Measurements from ENCODE around the gene TAF3.

The TAF3 gene

DNA sequence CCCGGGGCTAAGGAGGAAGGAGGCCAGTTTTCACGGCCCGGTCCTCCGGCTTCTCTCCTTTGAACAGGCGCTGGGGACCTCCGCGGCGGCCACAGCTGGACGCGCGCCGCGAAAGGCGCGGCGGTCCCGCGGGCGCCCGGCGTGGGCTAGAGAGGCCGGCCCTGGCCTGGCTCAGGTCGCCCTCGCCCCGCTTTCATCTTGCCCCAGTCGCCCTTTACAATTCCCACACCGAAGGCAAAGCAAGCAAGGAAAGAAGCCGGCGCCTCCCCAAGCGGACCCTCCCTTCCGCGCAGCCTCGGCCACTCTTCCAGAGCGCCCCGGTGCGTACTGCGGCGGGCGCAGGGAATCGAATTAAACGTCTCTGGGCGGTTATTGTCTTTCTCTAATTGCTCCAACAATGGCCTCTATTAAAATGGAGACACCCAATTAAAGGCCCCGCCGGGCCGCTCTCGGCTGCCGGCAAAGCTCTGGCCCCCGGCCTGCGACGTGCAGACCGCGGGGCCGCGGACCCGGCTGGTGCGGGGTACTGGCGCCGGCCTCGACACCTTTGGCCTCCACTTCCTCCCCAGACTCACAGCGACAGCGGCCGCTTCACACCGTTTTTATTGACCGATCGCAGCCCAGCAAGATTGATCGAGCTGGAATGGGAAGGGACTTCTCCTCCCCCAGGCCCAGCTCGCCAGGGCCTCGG lies 231.7 kb downstream of the TAF3 start:
- no peak for DNase-seq

- no peak for DNase-seq
Observed at GRCh38 chr10:8050556-8051108, 232.3 kb downstream of the TAF3 start.

DNA sequence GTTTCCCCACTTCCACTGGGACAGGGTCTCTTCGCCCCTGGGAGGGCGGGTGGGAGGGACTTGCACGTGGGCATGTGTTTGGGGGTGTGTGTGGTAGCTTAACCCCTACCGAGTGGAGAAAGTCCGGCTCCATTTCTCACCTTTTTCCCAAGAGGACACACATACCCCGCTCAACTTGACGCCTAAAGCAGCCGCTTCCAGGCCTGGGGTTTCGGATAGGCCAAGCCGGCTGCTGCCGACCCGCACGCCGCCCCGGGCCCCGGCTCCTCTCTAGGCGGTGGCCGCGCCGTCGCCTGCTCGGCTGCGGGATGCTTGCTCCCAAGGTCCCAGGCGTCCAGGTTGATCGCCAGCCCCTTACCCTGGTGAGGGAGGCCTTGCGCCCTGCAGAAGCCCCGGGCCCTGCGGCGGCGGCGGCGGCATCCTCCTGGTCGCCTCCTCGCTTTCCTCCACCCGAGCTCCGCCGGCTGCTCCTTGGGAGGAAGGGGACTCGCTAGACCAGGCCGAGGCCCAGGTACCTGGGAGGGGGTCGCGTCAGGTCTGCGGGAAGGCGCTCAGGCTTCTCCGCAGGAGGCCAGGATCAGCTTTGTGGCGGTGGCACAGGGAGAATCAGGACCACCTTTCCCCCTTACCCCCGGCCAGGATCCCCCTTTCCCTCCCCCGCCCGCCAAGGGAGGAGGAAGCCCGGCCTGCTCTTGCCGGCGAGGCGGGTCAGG lies 233.0 kb downstream of the TAF3 start:
- no peak for DNase-seq

GRCh38 chr10:8051851-8052257 lies 233.5 kb downstream of the TAF3 start:
- DNase-seq: no peak

GRCh38 chr10:8052341-8052955 lies 234.1 kb downstream of the TAF3 start:
- no peak for DNase-seq

DNA sequence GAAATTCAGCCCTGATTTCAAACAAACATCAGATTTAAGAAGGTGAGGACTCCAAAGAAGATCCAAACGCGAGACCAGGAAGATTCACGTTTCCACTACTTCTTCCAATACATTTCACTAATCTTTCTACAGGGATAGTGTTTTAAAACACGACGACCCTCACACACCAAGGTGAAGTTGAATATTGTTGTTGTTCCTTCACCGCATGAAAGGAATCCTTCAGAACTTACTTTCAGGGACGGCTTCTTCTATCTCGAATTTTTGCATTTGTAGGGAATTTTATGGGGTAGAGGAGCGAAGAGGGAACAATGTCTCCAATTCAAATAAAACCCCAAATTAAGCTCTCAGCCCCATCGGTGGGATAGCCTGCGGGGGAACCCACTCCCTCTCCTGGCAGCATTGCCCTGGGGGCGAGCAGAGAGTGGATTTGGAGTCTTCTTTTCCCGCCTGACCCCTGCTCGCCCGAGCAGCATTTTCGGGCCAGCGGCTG lies 234.7 kb downstream of the TAF3 start:
- DNase-seq: no peak

- DNase-seq: peak; percentile 84
Observed at GRCh38 chr10:8053446-8054243, 235.3 kb downstream of the TAF3 start.

- no peak for DNase-seq
Observed at GRCh38 chr10:8054244-8054493, 235.9 kb downstream of the TAF3 start.

DNA sequence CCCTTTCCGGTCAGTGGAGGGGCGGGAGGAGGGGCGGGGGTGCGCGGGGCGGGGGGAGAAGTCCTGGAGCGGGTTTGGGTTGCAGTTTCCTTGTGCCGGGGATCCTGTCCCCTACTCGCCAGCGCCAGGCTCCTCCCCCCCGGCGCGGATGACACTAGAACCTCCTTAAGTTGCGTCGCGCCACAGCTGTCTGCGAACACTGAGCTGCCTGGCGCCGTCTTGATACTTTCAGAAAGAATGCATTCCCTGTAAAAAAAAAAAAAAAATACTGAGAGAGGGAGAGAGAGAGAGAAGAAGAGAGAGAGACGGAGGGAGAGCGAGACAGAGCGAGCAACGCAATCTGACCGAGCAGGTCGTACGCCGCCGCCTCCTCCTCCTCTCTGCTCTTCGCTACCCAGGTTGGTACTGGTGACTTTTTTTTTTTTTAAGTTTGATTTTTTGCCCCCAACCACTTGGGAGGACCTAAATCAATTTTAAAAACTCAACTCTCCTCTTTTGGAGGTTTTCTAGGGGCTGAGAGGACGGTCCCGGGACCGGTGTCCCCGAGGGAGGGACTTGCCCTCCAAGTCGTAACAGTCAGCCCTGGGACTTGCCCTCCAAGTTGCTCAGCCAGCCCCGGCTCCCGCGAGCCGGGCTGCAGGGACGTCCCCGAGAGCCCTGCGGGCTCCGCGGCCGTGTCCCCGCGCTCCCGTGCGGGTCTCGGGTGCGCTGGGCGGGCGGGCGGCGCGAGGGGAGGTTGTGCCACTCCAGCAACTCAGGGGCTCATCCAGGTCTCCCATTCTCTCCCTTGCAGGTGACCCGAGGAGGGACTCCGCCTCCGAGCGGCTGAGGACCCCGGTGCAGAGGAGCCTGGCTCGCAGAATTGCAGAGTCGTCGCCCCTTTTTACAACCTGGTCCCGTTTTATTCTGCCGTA lies 236.4 kb downstream of the TAF3 start, which contains the start of gene GATA3:
Gene GATA3 (plus strand): TSS at position 195 of the 914 bp plus-strand sequence. CDS start 968 bp downstream, outside the sequence.
- peak; percentile 82 for DNase-seq

GRCh38 chr10:8055420-8056349 lies 237.4 kb downstream of the TAF3 start:
- no peak for DNase-seq

DNA sequence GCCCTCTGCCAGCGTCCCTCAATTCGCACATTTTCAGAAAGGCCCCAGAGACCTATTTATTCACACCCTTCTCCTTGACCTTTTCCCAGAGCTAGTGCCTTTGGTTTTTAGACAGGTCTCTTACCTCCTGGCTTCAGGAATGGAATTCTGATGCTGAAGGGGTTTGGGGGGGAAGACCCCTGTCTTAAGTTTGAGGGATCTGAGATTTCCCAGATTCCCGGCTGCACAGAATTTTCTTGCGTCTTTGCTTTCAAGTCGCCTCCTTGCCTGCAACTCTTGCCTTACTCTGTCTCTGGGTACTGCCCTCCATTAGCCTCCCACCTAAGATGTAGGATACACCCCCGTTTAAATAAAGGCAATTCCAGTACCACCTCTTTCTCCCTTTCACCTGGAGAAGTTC lies 238.1 kb downstream of the TAF3 start:
- DNase-seq: no peak

DNA sequence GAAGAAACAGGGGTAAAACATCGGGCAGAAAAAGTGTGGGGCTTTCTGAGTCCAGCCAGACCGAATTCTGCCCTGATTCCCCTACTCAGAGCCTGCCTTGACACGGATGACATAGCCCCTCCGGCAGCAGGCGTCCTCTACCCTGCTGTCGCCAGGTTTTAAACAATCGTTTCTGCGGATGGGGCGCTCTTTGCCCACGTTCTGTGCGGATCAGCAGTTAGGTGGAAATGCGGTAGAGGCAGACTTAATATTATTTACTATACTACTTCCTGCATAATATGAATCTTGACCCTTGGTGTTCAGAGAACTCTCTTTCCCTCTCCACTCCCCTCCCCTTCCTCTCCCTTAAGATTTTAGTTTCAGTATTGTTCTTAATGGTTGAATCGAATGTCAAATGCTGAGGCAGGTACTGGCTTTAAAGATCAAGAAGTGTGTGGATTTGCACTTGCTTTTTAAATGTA lies 238.6 kb downstream of the TAF3 start:
- peak; percentile 55 for DNase-seq

DNA sequence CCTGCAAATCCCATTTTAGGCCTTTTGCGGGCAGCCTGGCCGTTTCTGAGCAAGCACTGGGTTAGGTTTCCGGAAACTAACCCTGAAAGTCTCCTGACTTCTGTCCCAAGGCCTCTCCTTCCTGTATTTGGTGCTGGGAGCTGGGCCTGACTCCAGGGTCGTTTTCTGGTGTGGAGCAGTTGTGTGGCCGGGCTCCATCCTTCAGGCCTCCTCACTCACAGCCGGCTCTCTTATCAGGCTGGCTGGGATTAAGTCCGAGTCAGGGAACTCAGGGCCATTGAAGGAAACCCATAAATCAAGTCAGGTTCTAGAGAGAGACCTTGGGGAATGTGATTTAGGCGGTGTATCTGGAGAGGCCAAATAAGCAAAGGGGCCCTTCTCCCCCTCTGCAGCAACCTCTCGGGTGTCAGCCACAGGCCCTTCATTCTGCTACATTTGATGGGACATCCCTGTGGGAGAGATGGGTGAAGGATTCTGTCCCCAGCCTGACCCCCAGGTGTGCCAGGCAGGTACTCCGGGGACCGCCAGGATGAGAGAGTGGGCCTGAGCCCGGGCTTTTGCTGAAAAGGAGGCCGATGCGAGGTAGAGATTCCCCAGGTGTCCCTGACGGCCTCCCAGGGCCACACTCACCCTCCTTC lies 239.4 kb downstream of the TAF3 start:
- no peak for DNase-seq

GRCh38 chr10:8058274-8059111 lies 240.2 kb downstream of the TAF3 start:
- DNase-seq: no peak

- DNase-seq: no peak
Observed at GRCh38 chr10:8059191-8059936, 241.1 kb downstream of the TAF3 start.

DNA sequence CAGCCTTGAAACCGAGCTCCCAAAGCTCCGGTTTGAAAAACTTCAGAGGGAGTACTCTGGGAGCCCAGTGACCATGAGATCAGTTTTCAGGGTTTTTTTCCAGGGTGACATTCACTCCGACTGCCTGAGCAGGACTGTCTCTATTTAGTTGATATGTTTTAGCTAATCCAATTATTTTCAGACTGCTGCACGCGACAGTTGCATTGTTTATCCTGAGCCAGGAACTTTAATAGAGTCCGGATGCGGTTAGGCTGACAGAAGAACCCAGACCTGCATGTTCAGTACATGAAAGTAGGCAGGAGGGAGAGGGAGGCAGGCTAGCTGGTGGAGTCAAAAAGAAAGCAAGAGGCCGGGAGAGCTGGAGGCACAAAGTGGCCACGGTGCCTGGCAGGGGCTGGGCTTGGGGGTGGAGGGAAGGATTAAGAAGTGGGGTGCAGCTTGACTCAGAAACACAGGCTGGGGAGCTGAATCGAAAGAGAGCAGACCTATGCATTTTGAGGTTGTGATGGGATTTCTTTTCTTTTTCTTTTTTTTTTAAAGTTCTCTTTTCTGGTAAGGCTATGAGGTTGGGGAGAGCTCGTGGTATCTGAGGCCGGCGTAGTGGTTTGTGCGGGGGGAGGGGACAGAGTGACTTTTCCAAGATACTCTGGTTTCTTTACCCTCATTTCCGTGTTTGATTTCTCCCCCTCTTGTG lies 241.9 kb downstream of the TAF3 start:
- peak; percentile 78 for DNase-seq

DNA sequence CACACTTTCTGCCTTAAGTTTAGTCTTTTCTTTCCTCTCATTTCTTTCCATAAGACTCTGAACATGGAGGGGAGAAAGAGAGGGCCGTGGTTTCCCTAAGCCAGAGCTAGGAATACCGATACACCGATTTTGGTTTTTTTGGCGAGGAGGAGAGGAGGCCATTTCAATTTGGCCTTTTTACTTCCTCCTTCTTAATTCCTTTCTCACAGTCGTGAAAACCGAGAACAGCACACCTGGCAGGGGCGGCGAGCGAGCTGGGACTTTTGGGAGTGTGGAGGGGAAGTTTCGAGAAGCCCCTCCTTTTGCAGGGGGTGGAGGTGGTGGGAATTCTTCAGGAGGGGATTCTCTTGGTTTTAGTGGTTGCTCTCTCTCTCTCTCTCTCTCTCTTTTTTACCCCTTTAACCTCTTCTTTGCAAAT lies 242.4 kb downstream of the TAF3 start:
- DNase-seq: no peak

All from central memory CD4-positive, alpha-beta T cell (primary cell).